Measurements from ENCODE around the gene NCOA5. TPM values are rescaled to one million over a fixed set of nuclear protein-coding genes. Genes with fewer than 3 reads are reported as not detected.

Gene NCOA5
- total RNA-seq, 3 donors from 2014 or later (not counting 1 experiment from before 2014, with no cell fraction given): 8.8 to 18.4 (median 18.0) TPM

DNA sequence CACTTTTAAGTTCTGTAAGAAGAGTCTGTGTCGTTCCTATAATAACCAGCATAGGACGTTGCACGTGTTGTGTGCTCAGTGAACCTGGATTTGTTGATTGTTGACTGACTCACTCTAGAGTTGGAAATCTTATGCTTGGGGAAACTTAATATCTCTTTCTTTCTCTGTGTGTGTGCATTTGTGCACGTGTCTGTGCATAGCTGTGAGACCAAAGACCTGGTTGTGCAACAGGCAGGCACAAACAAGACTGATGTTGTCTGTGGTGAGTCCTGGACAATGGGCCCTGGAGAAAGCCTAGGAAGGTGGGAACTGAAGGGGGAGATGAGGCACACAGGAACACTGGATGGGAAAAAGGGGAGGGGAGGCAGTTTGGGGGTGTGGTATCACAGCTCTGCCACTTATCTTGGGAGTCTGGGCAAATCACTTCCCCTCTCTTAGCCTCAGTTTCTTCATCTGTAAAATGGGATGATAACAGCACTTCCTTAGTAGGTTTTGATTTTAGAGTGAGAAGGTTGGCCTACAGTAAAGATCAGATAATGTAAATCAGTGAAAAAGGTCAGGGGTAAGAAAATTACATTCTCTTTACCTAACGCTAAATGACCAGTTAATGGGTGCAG, 36.8 kb upstream of the NCOA5 start:
- H3K4me1 ChIP-seq (ENCODE audit: control insufficient read depth, insufficient read depth, low read length): no peaks in the 10 kb centered on the region
- H3K27me3 ChIP-seq (ENCODE audit: control insufficient read depth, insufficient read depth, low read length): no peaks in the 10 kb centered on the region
- WGBS (ENCODE audit: insufficient coverage): 94% methylated on average over 4 of the region's 5 CpGs
- Mint-ChIP-seq H3K27me3 (ENCODE audit: low read depth in 2 of 2) (peaks cover 0 to 3% of the 10 kb centered on the region in 2 donors), H3K36me3 (no peaks in the 10 kb centered on the region), H3K27ac (no peak overlapping the region), H3K9me3 (no peaks in the 10 kb centered on the region), H3K4me3 (no peak overlapping the region), H3K4me1 (peaks cover 0 to 4% of the 10 kb centered on the region in 2 donors)
- no peak overlapping the region for H3K27ac ChIP-seq (ENCODE audit: low read length)
- H3K9me3 ChIP-seq (ENCODE audit: control insufficient read depth, insufficient read depth, low read length): no peaks in the 10 kb centered on the region
- H3K36me3 ChIP-seq (ENCODE audit: control insufficient read depth, insufficient read depth, low read length): peaks cover 3% of the 10 kb centered on the region
- intact Hi-C loops (cut with micrococcal nuclease): no loop called here
- ATAC-seq (no peak), DNase-seq (no peak)
- H3K4me3 ChIP-seq (ENCODE audit: low read length): no peak overlapping the region
- TF ChIP-seq, protein P1, sequence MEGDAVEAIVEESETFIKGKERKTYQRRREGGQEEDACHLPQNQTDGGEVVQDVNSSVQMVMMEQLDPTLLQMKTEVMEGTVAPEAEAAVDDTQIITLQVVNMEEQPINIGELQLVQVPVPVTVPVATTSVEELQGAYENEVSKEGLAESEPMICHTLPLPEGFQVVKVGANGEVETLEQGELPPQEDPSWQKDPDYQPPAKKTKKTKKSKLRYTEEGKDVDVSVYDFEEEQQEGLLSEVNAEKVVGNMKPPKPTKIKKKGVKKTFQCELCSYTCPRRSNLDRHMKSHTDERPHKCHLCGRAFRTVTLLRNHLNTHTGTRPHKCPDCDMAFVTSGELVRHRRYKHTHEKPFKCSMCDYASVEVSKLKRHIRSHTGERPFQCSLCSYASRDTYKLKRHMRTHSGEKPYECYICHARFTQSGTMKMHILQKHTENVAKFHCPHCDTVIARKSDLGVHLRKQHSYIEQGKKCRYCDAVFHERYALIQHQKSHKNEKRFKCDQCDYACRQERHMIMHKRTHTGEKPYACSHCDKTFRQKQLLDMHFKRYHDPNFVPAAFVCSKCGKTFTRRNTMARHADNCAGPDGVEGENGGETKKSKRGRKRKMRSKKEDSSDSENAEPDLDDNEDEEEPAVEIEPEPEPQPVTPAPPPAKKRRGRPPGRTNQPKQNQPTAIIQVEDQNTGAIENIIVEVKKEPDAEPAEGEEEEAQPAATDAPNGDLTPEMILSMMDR (IDR thresholded peaks at IDR 0.05): no peak

GRCh38 chr20:46123482-46124245, 33.9 kb upstream of the NCOA5 start:
- TF ChIP-seq, protein P1 (IDR thresholded peaks at IDR 0.05): no peak
- 93% methylated on average over 11 of the region's 11 CpGs for WGBS (ENCODE audit: insufficient coverage)
- Histone ChIP-seq H3K4me3 (ENCODE audit: low read length) (no peak overlapping the region), H3K27ac (ENCODE audit: low read length) (no peak overlapping the region), H3K9me3 (ENCODE audit: control insufficient read depth, insufficient read depth, low read length) (no peaks in the 10 kb centered on the region), H3K4me1 (ENCODE audit: control insufficient read depth, insufficient read depth, low read length) (peaks cover 7% of the 10 kb centered on the region), H3K27me3 (ENCODE audit: control insufficient read depth, insufficient read depth, low read length) (no peaks in the 10 kb centered on the region), H3K36me3 (ENCODE audit: control insufficient read depth, insufficient read depth, low read length) (peaks cover 3% of the 10 kb centered on the region)
- no peak for ATAC-seq
- no peak overlapping the region for H3K27ac Mint-ChIP-seq
- peaks cover 0 to 16% of the 10 kb centered on the region in 2 donors for H3K4me1 Mint-ChIP-seq
- H3K27me3 Mint-ChIP-seq (ENCODE audit: low read depth in 2 of 2): no peaks in the 10 kb centered on the region
- no peak for DNase-seq
- H3K4me3 Mint-ChIP-seq: no peak overlapping the region
- H3K36me3 Mint-ChIP-seq: no peaks in the 10 kb centered on the region
- H3K9me3 Mint-ChIP-seq: no peaks in the 10 kb centered on the region
- intact Hi-C loops (cut with micrococcal nuclease): no loop called here

DNA sequence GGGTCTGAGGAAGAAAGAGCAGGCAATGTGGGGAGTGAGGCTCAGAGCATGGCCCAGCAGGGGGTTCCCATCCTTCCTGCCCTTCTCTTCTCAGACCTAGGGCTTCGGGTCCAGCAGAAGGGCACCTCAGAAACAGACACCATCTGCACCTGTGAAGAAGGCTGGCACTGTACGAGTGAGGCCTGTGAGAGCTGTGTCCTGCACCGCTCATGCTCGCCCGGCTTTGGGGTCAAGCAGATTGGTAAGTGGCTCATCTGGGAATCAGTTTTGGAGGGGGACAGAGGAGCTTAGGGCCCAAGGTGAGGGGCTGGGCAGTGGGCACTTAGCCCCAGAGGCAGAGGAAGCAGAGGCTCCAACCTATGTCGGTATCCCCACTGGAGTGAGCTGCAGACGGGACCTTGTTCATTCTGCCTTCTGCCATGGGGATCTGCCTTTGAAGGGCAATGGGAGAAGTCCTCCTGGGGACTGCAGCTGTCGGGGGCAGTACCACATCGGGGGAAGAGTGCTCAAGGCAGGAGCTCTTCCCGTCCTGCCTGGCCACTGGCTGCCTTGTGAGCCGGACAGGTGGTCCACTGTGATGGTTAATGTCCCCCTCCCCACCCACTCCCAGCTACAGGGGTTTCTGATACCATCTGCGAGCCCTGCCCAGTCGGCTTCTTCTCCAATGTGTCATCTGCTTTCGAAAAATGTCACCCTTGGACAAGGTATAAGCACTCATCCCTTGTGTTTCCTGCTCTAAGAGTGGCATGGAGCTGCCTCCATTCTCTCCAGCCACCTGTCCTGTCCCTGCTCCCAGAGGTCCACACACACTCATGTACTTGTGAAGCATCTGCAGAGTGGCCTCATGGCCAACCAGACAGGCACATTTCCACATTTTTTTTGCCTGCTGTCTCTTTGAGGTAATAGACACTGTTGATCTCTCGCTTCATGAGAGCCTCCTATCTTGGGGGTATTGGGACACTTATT, 33.0 kb upstream of the NCOA5 start:
- DNase-seq: no peak
- H3K36me3 Mint-ChIP-seq: no peaks in the 10 kb centered on the region
- peaks cover 6 to 24% of the 10 kb centered on the region in 2 donors for H3K4me1 Mint-ChIP-seq
- no peak overlapping the region for H3K27ac Mint-ChIP-seq
- H3K9me3 Mint-ChIP-seq: no peaks in the 10 kb centered on the region
- Histone ChIP-seq H3K27me3 (ENCODE audit: control insufficient read depth, insufficient read depth, low read length) (no peaks in the 10 kb centered on the region), H3K9me3 (ENCODE audit: control insufficient read depth, insufficient read depth, low read length) (no peaks in the 10 kb centered on the region), H3K4me1 (ENCODE audit: control insufficient read depth, insufficient read depth, low read length) (peaks cover 16% of the 10 kb centered on the region), H3K4me3 (ENCODE audit: low read length) (no peak overlapping the region), H3K27ac (ENCODE audit: low read length) (no peak overlapping the region), H3K36me3 (ENCODE audit: control insufficient read depth, insufficient read depth, low read length) (peaks cover 3% of the 10 kb centered on the region)
- WGBS (ENCODE audit: insufficient coverage): 92% methylated on average over 15 of the region's 15 CpGs
- H3K27me3 Mint-ChIP-seq (ENCODE audit: low read depth in 2 of 2): no peaks in the 10 kb centered on the region
- no peak for ATAC-seq
- TF ChIP-seq, protein P1 (IDR thresholded peaks at IDR 0.05): no peak
- intact Hi-C loops (cut with micrococcal nuclease): no loop called here
- H3K4me3 Mint-ChIP-seq: no peak overlapping the region
